CD4-positive, CD25-positive, alpha-beta regulatory T cell (primary cell): ENCODE measurements around the gene MED23. TPM values are rescaled to one million over a fixed set of nuclear protein-coding genes. Genes with fewer than 3 reads are reported as not detected.

Experiments used
- ATAC-seq, 2 donors: fragments of 150-1000 bp; cut with Tn5 transposase; one replicate each; pipeline ENCODE4 v1.10.0; 2021; ENCODE audit warnings: low read depth in 2 of 2, moderate number of reproducible peaks in 2 of 2, moderate library complexity in 1 of 2
- DNase-seq, 3 donors: peaks; one replicate each; pipeline versions ENCODE4 v3.0.0 to v3.0.0-alpha.2; 2012 to 2022; ENCODE audit warnings: mixed read lengths in 1 of 3
- H3K27ac ChIP-seq: one replicate; pipeline ENCODE4 v1.7.0; 2013; ENCODE audit warnings: mild to moderate bottlenecking, low read length; ENCODE audit not compliant: insufficient read depth, poor library complexity, severe bottlenecking
- H3K27me3 ChIP-seq: one replicate; pipeline ENCODE4 v1.7.0; 2013; ENCODE audit warnings: low read length; ENCODE audit not compliant: control insufficient read depth, insufficient read depth
- H3K36me3 ChIP-seq: one replicate; pipeline ENCODE4 v1.7.0; 2013; ENCODE audit warnings: mild to moderate bottlenecking, low read length, moderate library complexity; ENCODE audit not compliant: control insufficient read depth, insufficient read depth
- H3K4me1 ChIP-seq: 2 replicates; pipeline ENCODE4 v1.7.0; 2013; ENCODE audit warnings: mild to moderate bottlenecking, low read length; ENCODE audit not compliant: insufficient read depth, control insufficient read depth, poor library complexity, severe bottlenecking
- H3K4me3 ChIP-seq: one replicate; pipeline ENCODE4 v1.7.0; 2013; ENCODE audit warnings: low read depth, mild to moderate bottlenecking, low read length, moderate library complexity
- H3K9me3 ChIP-seq, 2 experiments: 1 replicate in 1 of 2; 2 replicates in 1 of 2; pipeline ENCODE4 v1.7.0; 2013; ENCODE audit warnings: low read length in 2 of 2, mild to moderate bottlenecking in 1 of 2, moderate library complexity in 1 of 2; ENCODE audit not compliant: control insufficient read depth in 2 of 2
- H3K27ac Mint-ChIP-seq, 3 donors: one replicate each; pipeline ENCODE4 v1.8.0; 2020 to 2022; ENCODE audit warnings: mild to moderate bottlenecking in 3 of 3, mixed read lengths in 3 of 3, moderate library complexity in 2 of 3
- H3K27me3 Mint-ChIP-seq: one replicate; pipeline ENCODE4 v1.8.0; 2022; ENCODE audit warnings: mild to moderate bottlenecking, mixed read lengths
- H3K36me3 Mint-ChIP-seq: one replicate; pipeline ENCODE4 v1.8.0; 2020; ENCODE audit warnings: mixed read lengths
- H3K4me1 Mint-ChIP-seq, 4 donors: one replicate each; pipeline ENCODE4 v1.8.0; 2020 to 2022; ENCODE audit warnings: mixed read lengths in 4 of 4, mild to moderate bottlenecking in 1 of 4
- H3K4me3 Mint-ChIP-seq, 4 donors: one replicate each; pipeline ENCODE4 v1.8.0; 2020 to 2022; ENCODE audit warnings: mild to moderate bottlenecking in 4 of 4, mixed read lengths in 4 of 4, moderate library complexity in 3 of 4
- H3K9me3 Mint-ChIP-seq, 7 donors: one replicate each; pipeline ENCODE4 v1.8.0; 2020 to 2022; ENCODE audit warnings: mixed read lengths in 7 of 7, mild to moderate bottlenecking in 3 of 7, moderate library complexity in 2 of 7
- polyA plus RNA-seq, 4 donors: library from polyadenylated mRNA; unstranded; fragments of 300-500 nt; fragmentation: Illumina TruSeq; gene quantifications; one replicate each; pipeline ENCODE4 v1.2.3, GENCODE V29; 2021
- total RNA-seq: library from RNA; stranded (reverse); gene quantifications from one replicate; pipeline ENCODE4 v1.2.3, GENCODE V29; 2022

Gene MED23
- total and polyA plus RNA-seq, 5 donors from 2014 or later, result 9.9 to 60.6 (median 14.5) TPM

- Histone ChIP-seq H3K27me3 (peaks cover 2% of the 10 kb centered on the region), H3K36me3 (no peaks in the 10 kb centered on the region), H3K9me3 (no peaks in the 10 kb centered on the region), H3K27ac (no peak overlapping the region), H3K4me1 (no peaks in the 10 kb centered on the region), H3K4me3 (no peak overlapping the region)
- Mint-ChIP-seq H3K9me3 (no peaks in the 10 kb centered on the region), H3K36me3 (no peaks in the 10 kb centered on the region), H3K27me3 (no peaks in the 10 kb centered on the region), H3K4me1 (peaks cover 0 to 2% (median 0%) of the 10 kb centered on the region in 4 donors), H3K4me3 (no peak overlapping the region), H3K27ac (no peak overlapping the region)
- DNase-seq (no peak), ATAC-seq (no peak)
Observed at GRCh38 chr6:131645846-131646245, 17.8 kb upstream of the MED23 start.

- peaks cover 2% of the 10 kb centered on the region for H3K27me3 ChIP-seq
- H3K27ac Mint-ChIP-seq, result no peak overlapping the region
- H3K4me1 Mint-ChIP-seq, result peaks cover 0 to 2% (median 0%) of the 10 kb centered on the region in 4 donors
- DNase-seq (no peak), ATAC-seq (no peak)
- no peaks in the 10 kb centered on the region for H3K9me3 Mint-ChIP-seq
- H3K36me3 Mint-ChIP-seq, result no peaks in the 10 kb centered on the region
- H3K36me3 ChIP-seq, result no peaks in the 10 kb centered on the region
- H3K9me3 ChIP-seq, result no peaks in the 10 kb centered on the region
- no peaks in the 10 kb centered on the region for H3K4me1 ChIP-seq
- H3K4me3 Mint-ChIP-seq, result no peak overlapping the region
- H3K27me3 Mint-ChIP-seq, result no peaks in the 10 kb centered on the region
- H3K4me3 ChIP-seq, result no peak overlapping the region
- H3K27ac ChIP-seq, result no peak overlapping the region
Observed at GRCh38 chr6:131644921-131645320, 16.9 kb upstream of the MED23 start.

GRCh38 chr6:131643855-131644460 lies 15.9 kb upstream of the MED23 start:
- no peak for ATAC-seq
- no peaks in the 10 kb centered on the region for H3K4me1 ChIP-seq
- no peaks in the 10 kb centered on the region for H3K27me3 Mint-ChIP-seq

GRCh38 chr6:131642987-131643611 lies 15.1 kb upstream of the MED23 start:
- Mint-ChIP-seq H3K4me3 (no peak overlapping the region), H3K27ac (no peak overlapping the region), H3K4me1 (no peaks in the 10 kb centered on the region), H3K9me3 (no peaks in the 10 kb centered on the region), H3K36me3 (no peaks in the 10 kb centered on the region), H3K27me3 (no peaks in the 10 kb centered on the region)
- no peak overlapping the region for H3K27ac ChIP-seq
- no peaks in the 10 kb centered on the region for H3K36me3 ChIP-seq
- H3K4me3 ChIP-seq, result no peak overlapping the region
- H3K4me1 ChIP-seq, result no peaks in the 10 kb centered on the region
- DNase-seq, result no peak
- peaks cover 2% of the 10 kb centered on the region for H3K27me3 ChIP-seq
- no peaks in the 10 kb centered on the region for H3K9me3 ChIP-seq
- no peak for ATAC-seq

More at GRCh38 chr6:131643855-131644460, 15.9 kb upstream of the MED23 start:
- Mint-ChIP-seq H3K36me3 (no peaks in the 10 kb centered on the region), H3K9me3 (no peaks in the 10 kb centered on the region), H3K4me1 (no peaks in the 10 kb centered on the region), H3K4me3 (no peak overlapping the region), H3K27ac (no peak overlapping the region)
- peaks cover 2% of the 10 kb centered on the region for H3K27me3 ChIP-seq
- no peak overlapping the region for H3K27ac ChIP-seq
- H3K9me3 ChIP-seq, result no peaks in the 10 kb centered on the region
- H3K36me3 ChIP-seq, result no peaks in the 10 kb centered on the region
- H3K4me3 ChIP-seq, result no peak overlapping the region
- DNase-seq, result no peak

- DNase-seq, result no peak
- no peaks in the 10 kb centered on the region for H3K9me3 ChIP-seq
- H3K4me1 ChIP-seq, result no peaks in the 10 kb centered on the region
- H3K4me3 Mint-ChIP-seq, result no peak overlapping the region
- no peak overlapping the region for H3K27ac ChIP-seq
- H3K4me1 Mint-ChIP-seq, result no peaks in the 10 kb centered on the region
- no peaks in the 10 kb centered on the region for H3K9me3 Mint-ChIP-seq
- no peaks in the 10 kb centered on the region for H3K36me3 ChIP-seq
- no peaks in the 10 kb centered on the region for H3K36me3 Mint-ChIP-seq
- no peaks in the 10 kb centered on the region for H3K27me3 Mint-ChIP-seq
- H3K27me3 ChIP-seq, result peaks cover 2% of the 10 kb centered on the region
- ATAC-seq, result no peak
- no peak overlapping the region for H3K4me3 ChIP-seq
- H3K27ac Mint-ChIP-seq, result no peak overlapping the region
Observed at GRCh38 chr6:131642565-131642964, 14.5 kb upstream of the MED23 start.

- ATAC-seq (no peak), DNase-seq (no peak)
- Mint-ChIP-seq H3K4me3 (no peak overlapping the region), H3K4me1 (no peaks in the 10 kb centered on the region), H3K27ac (no peak overlapping the region), H3K36me3 (no peaks in the 10 kb centered on the region), H3K9me3 (no peaks in the 10 kb centered on the region), H3K27me3 (peaks cover 4% of the 10 kb centered on the region)
- H3K4me1 ChIP-seq, result no peaks in the 10 kb centered on the region
- no peak overlapping the region for H3K27ac ChIP-seq
- H3K36me3 ChIP-seq, result no peaks in the 10 kb centered on the region
- peaks cover 2% of the 10 kb centered on the region for H3K27me3 ChIP-seq
- H3K9me3 ChIP-seq, result no peaks in the 10 kb centered on the region
- H3K4me3 ChIP-seq, result no peak overlapping the region
Observed at GRCh38 chr6:131641554-131641953, 13.5 kb upstream of the MED23 start.

- Mint-ChIP-seq H3K4me1 (no peaks in the 10 kb centered on the region), H3K9me3 (no peaks in the 10 kb centered on the region), H3K36me3 (no peaks in the 10 kb centered on the region), H3K27me3 (peaks cover 13% of the 10 kb centered on the region), H3K27ac (no peak overlapping the region), H3K4me3 (no peak overlapping the region)
- Histone ChIP-seq H3K4me3 (no peak overlapping the region), H3K27ac (no peak overlapping the region), H3K36me3 (no peaks in the 10 kb centered on the region), H3K9me3 (no peaks in the 10 kb centered on the region), H3K4me1 (no peaks in the 10 kb centered on the region), H3K27me3 (peaks cover 2% of the 10 kb centered on the region)
- no peak for ATAC-seq
- no peak for DNase-seq
Observed at GRCh38 chr6:131640576-131640975, 12.5 kb upstream of the MED23 start.

GRCh38 chr6:131640100-131640499 lies 12.1 kb upstream of the MED23 start:
- Histone ChIP-seq H3K4me3 (no peak overlapping the region), H3K36me3 (no peaks in the 10 kb centered on the region), H3K27ac (no peak overlapping the region)

More at GRCh38 chr6:131640100-131640499, 12.1 kb upstream of the MED23 start:
- Mint-ChIP-seq H3K36me3 (no peaks in the 10 kb centered on the region), H3K27me3 (peaks cover 13% of the 10 kb centered on the region), H3K27ac (no peak overlapping the region), H3K4me1 (no peaks in the 10 kb centered on the region), H3K9me3 (no peaks in the 10 kb centered on the region), H3K4me3 (no peak overlapping the region)
- H3K27me3 ChIP-seq, result peaks cover 2% of the 10 kb centered on the region
- DNase-seq (peak in 2 of 3 donors; percentile 13 to 55), ATAC-seq (peak in 1 of 2 donors; percentile 34)
- H3K4me1 ChIP-seq, result no peaks in the 10 kb centered on the region
- no peaks in the 10 kb centered on the region for H3K9me3 ChIP-seq
